Suprapubic skin (tissue), 4 donors: ENCODE measurements around the gene RAD9B.

Source experiments
- EP300 ChIP-seq: sonication (generic); formaldehyde crosslinking; IDR thresholded peaks from one replicate; pipeline ENCODE4 v1.6.1; 2017; ENCODE audit warnings: antibody characterized with exemption
- POLR2A ChIP-seq, 2 donors: fragments of 450-650 bp; IDR thresholded peaks; one replicate each; pipeline ENCODE4 v1.6.1; 2017; ENCODE audit warnings: antibody characterized with exemption in 2 of 2, mild to moderate bottlenecking in 2 of 2, moderate library complexity in 2 of 2
- POLR2AphosphoS5 ChIP-seq, 3 donors: sonication (generic); formaldehyde crosslinking; IDR thresholded peaks; one replicate each; pipeline ENCODE4 v1.6.1; 2017; ENCODE audit warnings: antibody characterized with exemption in 3 of 3
- TF ChIP-seq, protein P1 (sequence below), 2 donors: fragments of 200-600 bp in 1 of 2; fragments of 450-650 bp in 1 of 2; sonication (generic) in 1 of 2; IDR thresholded peaks; one replicate each; pipeline ENCODE4 v1.5.1; 2016 to 2019; ENCODE audit warnings: antibody characterized with exemption in 2 of 2, mild to moderate bottlenecking in 1 of 2, moderate library complexity in 1 of 2

DNA sequence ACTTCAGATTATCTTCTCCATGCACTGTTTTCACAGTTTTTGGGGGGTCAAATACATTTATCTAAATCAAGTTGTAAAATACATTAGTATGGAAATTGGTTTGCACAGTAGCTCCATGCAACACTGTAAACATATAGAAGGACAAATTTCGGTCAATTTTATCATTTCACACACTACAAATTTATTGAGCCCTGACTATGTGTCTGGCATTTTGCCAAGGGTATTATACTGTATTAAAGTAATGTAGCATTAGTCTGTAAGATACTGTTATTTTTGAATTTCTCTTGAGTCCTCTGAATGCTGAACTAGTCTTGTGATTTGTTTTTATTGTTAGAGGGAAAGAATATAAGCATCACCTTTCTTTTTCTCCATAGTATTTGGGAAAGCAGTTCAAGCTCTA lies 1.3 kb downstream of the RAD9B start:
- TF ChIP-seq, protein P1, sequence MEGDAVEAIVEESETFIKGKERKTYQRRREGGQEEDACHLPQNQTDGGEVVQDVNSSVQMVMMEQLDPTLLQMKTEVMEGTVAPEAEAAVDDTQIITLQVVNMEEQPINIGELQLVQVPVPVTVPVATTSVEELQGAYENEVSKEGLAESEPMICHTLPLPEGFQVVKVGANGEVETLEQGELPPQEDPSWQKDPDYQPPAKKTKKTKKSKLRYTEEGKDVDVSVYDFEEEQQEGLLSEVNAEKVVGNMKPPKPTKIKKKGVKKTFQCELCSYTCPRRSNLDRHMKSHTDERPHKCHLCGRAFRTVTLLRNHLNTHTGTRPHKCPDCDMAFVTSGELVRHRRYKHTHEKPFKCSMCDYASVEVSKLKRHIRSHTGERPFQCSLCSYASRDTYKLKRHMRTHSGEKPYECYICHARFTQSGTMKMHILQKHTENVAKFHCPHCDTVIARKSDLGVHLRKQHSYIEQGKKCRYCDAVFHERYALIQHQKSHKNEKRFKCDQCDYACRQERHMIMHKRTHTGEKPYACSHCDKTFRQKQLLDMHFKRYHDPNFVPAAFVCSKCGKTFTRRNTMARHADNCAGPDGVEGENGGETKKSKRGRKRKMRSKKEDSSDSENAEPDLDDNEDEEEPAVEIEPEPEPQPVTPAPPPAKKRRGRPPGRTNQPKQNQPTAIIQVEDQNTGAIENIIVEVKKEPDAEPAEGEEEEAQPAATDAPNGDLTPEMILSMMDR (IDR thresholded peaks at IDR 0.05), result no peak
- TF ChIP-seq POLR2A (IDR thresholded peaks at IDR 0.05), result no peak
- no peak for TF ChIP-seq EP300
- TF ChIP-seq POLR2AphosphoS5 (IDR thresholded peaks at IDR 0.05), result no peak
